LNCaP clone FGC (cell line): ENCODE measurements around the gene TBX6.

Source experiments
- DNase-seq: peaks from one replicate; pipeline ENCODE4 v3.0.0-alpha.2; 2011; ENCODE audit warnings: low read depth
- H3K4me3 ChIP-seq: 2 replicates; pipeline ENCODE4 v1.5.1; 2011; ENCODE audit warnings: mild to moderate bottlenecking, low read depth, low read length, control low read depth
- TF ChIP-seq, protein P1 (sequence below): IDR thresholded peaks from 2 replicates; pipeline ENCODE4 v1.5.1; 2012; ENCODE audit warnings: mild to moderate bottlenecking; ENCODE audit not compliant: control insufficient read depth, insufficient read depth; ENCODE audit errors: extremely low read depth

The TBX6 gene

GRCh38 chr16:30077656-30078055 lies 14.1 kb downstream of the TBX6 start:
- TF ChIP-seq, protein P1, sequence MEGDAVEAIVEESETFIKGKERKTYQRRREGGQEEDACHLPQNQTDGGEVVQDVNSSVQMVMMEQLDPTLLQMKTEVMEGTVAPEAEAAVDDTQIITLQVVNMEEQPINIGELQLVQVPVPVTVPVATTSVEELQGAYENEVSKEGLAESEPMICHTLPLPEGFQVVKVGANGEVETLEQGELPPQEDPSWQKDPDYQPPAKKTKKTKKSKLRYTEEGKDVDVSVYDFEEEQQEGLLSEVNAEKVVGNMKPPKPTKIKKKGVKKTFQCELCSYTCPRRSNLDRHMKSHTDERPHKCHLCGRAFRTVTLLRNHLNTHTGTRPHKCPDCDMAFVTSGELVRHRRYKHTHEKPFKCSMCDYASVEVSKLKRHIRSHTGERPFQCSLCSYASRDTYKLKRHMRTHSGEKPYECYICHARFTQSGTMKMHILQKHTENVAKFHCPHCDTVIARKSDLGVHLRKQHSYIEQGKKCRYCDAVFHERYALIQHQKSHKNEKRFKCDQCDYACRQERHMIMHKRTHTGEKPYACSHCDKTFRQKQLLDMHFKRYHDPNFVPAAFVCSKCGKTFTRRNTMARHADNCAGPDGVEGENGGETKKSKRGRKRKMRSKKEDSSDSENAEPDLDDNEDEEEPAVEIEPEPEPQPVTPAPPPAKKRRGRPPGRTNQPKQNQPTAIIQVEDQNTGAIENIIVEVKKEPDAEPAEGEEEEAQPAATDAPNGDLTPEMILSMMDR = no peak
- DNase-seq = no peak
- H3K4me3 ChIP-seq = no peak overlapping the region

GRCh38 chr16:30076276-30076791 lies 15.4 kb downstream of the TBX6 start:
- peak overlapping the region; percentile 99 for H3K4me3 ChIP-seq
- TF ChIP-seq, protein P1 = no peak
- no peak for DNase-seq

DNA sequence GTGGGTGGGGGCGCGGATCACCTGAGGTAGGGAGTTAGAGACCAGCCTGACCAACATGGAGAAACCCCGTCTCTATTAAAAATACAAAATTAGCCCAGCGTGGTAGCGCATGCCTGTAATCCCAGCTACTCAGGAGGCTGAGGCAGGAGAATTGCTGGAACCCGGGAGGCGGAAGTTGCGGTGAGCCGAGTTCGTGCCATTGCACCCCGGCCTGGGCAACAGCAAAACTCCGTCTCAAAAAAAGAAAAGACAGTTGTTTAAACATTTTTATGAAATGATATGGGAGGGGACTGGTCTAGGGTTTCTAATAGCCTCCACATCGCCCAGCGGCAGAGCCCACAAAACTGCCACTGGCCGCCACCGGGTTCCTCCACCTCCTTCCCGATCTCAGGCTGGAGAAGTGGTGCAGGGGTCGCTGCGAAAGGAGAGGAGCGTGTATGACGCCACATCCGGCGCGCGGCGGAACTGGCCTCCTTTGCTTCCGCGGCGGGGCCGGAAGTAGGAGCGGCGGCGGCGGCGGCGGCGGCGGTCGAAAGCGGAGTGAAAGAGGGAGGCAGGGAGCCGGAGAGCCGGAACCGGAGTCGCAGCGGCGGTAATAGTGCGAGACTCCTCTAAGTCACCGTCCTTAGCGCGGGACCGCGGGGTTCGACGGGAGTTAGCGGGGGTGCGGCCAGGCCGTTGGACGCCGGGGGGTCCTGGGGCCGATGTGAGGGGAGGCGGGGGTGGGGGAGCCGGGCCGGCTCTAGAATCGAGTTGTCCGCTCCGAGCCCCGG lies 16.0 kb downstream of the TBX6 start, which contains the start of gene PPP4C:
TSS of gene PPP4C (plus strand) at position 492 of the 773 bp plus-strand sequence. CDS start 384 bp downstream, outside the sequence.
- TF ChIP-seq, protein P1 = peak; percentile 16; the same call in 1 of the 2 replicates
- no peak for DNase-seq

DNA sequence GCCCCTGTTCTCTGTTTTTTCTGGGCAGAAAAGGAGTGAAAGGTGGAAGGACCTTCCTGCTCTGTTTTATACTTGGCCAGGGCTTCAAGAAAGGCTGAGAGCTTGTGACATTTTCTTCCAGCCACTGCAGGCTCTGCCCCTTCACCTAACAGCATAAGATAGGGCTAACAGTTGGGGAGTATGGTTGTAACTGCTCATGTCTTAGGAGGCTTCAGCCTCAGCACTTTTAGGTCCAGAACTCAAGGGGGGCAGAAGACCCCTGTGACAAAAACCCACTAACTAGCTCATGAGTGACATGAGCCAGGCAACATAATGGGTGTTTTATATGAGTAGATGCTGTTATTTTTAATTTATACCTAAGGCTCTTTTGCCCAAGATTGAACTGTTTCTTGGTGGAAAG lies 21.2 kb downstream of the TBX6 start:
- no peak overlapping the region for H3K4me3 ChIP-seq
- TF ChIP-seq, protein P1 = no peak
- DNase-seq = no peak

More for the DNA sequence above, 16.0 kb downstream of the TBX6 start, which contains the start of gene PPP4C:
- H3K4me3 ChIP-seq = peak within 1 kb of the TSS; percentile 99

- no peak overlapping the region for H3K4me3 ChIP-seq
Observed at GRCh38 chr16:30069611-30070462, 21.9 kb downstream of the TBX6 start.

GRCh38 chr16:30068750-30069610 lies 22.7 kb downstream of the TBX6 start:
- no peak overlapping the region for H3K4me3 ChIP-seq
- no peak for DNase-seq
- TF ChIP-seq, protein P1 = peak; percentile 53

More at GRCh38 chr16:30069611-30070462, 21.9 kb downstream of the TBX6 start:
- DNase-seq = no peak
- TF ChIP-seq, protein P1 = no peak
